Keratinocyte (primary cell): ENCODE data around the gene ENPP1.

Experiments
- CTCF ChIP-seq, 3 experiments: IDR thresholded peaks in 1 of 3; conservative IDR thresholded peaks in 1 of 3; optimal IDR thresholded peaks in 1 of 3; 2 replicates in 2 of 3; 3 replicates in 1 of 3; pipeline versions ENCODE3 to v1.5.1; 2011; ENCODE audit warnings: low read length in 3 of 3, mild to moderate bottlenecking in 3 of 3, moderate library complexity in 2 of 3, control low read depth in 1 of 3, inconsistent platforms in 1 of 3; ENCODE audit not compliant: insufficient read depth in 2 of 3; ENCODE audit errors: extremely low read depth in 1 of 3
- EZH2 ChIP-seq: IDR thresholded peaks from one replicate; pipeline ENCODE4 v1.6.1; 2012; ENCODE audit warnings: inconsistent platforms, mild to moderate bottlenecking, low read length, moderate library complexity

DNA sequence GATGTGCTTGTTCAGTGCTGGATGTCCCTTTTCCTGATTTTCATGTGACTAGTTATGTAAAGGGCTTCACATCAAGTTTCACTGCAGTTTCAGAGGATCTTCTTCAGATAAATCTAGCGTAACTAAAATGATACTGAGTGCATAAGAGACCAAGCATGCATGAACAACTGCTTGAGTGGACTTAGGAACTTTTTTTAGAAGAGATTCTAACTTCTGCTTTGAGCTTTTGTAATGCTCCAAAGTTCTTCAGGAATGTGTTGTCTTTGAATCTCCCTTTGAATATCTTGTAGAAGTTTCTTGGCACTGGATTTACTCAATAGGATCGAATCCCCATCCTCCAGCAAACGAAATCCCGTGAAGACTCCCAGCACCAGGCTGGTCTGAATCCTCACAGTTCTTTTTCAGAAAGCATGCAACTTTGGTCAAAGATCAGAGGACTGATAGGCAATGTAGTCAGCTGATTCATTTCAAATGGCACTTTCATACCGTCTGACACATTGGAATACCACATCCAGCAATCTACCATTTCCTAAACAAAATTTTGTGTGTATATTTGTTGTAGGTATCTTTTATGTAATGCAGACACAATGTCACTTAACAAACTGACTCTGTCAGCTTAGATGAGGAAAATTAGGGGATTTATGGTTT, 33.2 kb downstream of the ENPP1 start:
- TF ChIP-seq CTCF (optimal IDR thresholded peaks at IDR 0.05 in 1 of 3, IDR thresholded peaks at IDR 0.05 in 1 of 3, conservative IDR thresholded peaks at IDR 0.05 in 1 of 3; ENCODE audit: extremely low read depth in 1 of 3, insufficient read depth in 2 of 3, low read length in 3 of 3) (no peak), EZH2 (no peak)
